ENCODE data around the gene SULT2A1.

SULT2A1 gene

DNA sequence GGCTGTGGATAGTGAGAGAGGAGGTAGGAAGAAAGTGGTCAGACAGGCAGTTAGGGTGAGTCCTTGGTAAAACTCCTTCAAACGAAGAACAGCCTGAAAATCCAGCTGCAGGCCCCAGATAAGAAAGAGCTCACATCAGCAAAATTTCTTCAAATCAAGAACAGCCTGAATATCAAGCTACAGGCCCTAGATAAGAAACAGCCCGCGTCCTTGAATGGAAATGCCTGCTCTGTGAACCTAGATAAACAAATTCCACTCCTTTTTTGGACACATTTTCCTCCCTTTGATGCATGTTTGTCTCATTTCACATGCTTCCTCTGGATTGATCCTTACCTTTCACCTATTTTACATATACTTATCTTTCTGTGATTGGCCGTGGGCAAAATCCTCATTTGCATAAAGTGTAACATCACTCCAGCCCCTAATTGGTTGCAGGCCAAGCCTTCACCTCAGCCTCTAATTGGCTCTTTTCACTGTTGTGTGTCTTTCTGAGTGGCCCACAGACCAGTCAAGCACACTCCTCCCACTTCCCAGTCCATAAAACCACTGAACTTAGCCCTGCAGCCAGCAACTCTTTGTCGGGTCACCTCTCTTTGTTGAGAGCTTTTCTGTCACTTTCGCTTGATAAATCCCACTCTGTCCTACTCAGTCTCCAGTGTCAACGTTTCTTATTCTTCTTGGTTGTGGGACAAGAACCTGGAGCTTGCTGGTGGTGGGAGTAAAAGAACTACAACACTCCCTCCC, 6.0 kb upstream of the SULT2A1 start:
- Histone ChIP-seq H4K20me1 (ENCODE audit: insufficient read depth, low read length, poor library complexity, severe bottlenecking) (no peaks in the 10 kb centered on the region), H3K36me3 (ENCODE audit: insufficient read depth, low read length) (no peaks in the 10 kb centered on the region), H3K27me3 (ENCODE audit: insufficient read depth, low read length, poor library complexity, severe bottlenecking) (no peaks in the 10 kb centered on the region), H3K4me3 (ENCODE audit: low read length, poor library complexity, severe bottlenecking) (no peak overlapping the region), H3K9ac (ENCODE audit: low read depth, low read length, poor library complexity, severe bottlenecking) (no peak overlapping the region), H3F3A (ENCODE audit: low read depth) (no peaks in the 10 kb centered on the region), H3K4me2 (ENCODE audit: low read depth, low read length, poor library complexity, severe bottlenecking) (no peak overlapping the region), H3K4me1 (ENCODE audit: insufficient read depth, low read length, poor library complexity, severe bottlenecking) (no peaks in the 10 kb centered on the region), H2AFZ (ENCODE audit: low read length) (no peak overlapping the region), H3K79me2 (ENCODE audit: insufficient read depth, low read length) (no peaks in the 10 kb centered on the region), H3K9me2 (replicated peaks; ENCODE audit: low read depth, low read length) (no peaks in the 10 kb centered on the region), H3K9me3 (ENCODE audit: insufficient read depth, low read depth, low read length) (no peaks in the 10 kb centered on the region)
- TF ChIP-seq, protein P1, sequence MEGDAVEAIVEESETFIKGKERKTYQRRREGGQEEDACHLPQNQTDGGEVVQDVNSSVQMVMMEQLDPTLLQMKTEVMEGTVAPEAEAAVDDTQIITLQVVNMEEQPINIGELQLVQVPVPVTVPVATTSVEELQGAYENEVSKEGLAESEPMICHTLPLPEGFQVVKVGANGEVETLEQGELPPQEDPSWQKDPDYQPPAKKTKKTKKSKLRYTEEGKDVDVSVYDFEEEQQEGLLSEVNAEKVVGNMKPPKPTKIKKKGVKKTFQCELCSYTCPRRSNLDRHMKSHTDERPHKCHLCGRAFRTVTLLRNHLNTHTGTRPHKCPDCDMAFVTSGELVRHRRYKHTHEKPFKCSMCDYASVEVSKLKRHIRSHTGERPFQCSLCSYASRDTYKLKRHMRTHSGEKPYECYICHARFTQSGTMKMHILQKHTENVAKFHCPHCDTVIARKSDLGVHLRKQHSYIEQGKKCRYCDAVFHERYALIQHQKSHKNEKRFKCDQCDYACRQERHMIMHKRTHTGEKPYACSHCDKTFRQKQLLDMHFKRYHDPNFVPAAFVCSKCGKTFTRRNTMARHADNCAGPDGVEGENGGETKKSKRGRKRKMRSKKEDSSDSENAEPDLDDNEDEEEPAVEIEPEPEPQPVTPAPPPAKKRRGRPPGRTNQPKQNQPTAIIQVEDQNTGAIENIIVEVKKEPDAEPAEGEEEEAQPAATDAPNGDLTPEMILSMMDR (conservative IDR thresholded peaks at IDR 0.05; ENCODE audit: low read length): no peak
- no peak for TF ChIP-seq EZH2phosphoT487 (IDR thresholded peaks at IDR 0.05; ENCODE audit: borderline replicate concordance)

DNA sequence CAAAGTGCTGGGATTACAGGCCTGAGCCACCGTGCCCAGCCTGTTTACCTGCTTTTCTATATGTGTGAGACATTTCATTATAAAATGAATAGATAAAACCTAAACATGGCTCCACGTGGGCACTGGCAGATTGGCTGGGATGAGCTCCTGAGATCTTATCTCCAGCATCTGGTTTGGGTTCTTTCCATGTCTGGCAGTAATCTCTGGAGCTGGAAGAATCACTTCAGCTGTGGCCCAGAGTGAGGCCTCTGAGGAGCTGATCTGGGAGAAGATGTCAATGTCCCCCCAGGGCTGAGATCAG, 5.5 kb upstream of the SULT2A1 start:
- Histone ChIP-seq H3K9me2 (replicated peaks; ENCODE audit: low read depth, low read length) (no peaks in the 10 kb centered on the region), H3K36me3 (ENCODE audit: insufficient read depth, low read length) (no peaks in the 10 kb centered on the region), H3K9me3 (ENCODE audit: insufficient read depth, low read depth, low read length) (no peaks in the 10 kb centered on the region), H3K4me2 (ENCODE audit: low read depth, low read length, poor library complexity, severe bottlenecking) (no peak overlapping the region), H3K4me3 (ENCODE audit: low read length, poor library complexity, severe bottlenecking) (no peak overlapping the region), H3K9ac (ENCODE audit: low read depth, low read length, poor library complexity, severe bottlenecking) (no peak overlapping the region), H3F3A (ENCODE audit: low read depth) (no peaks in the 10 kb centered on the region), H2AFZ (ENCODE audit: low read length) (no peak overlapping the region), H4K20me1 (ENCODE audit: insufficient read depth, low read length, poor library complexity, severe bottlenecking) (no peaks in the 10 kb centered on the region), H3K79me2 (ENCODE audit: insufficient read depth, low read length) (no peaks in the 10 kb centered on the region), H3K4me1 (ENCODE audit: insufficient read depth, low read length, poor library complexity, severe bottlenecking) (no peaks in the 10 kb centered on the region), H3K27me3 (ENCODE audit: insufficient read depth, low read length, poor library complexity, severe bottlenecking) (no peaks in the 10 kb centered on the region)
- no peak for TF ChIP-seq EZH2phosphoT487 (IDR thresholded peaks at IDR 0.05; ENCODE audit: borderline replicate concordance)
- TF ChIP-seq, protein P1 (conservative IDR thresholded peaks at IDR 0.05; ENCODE audit: low read length): no peak

DNA sequence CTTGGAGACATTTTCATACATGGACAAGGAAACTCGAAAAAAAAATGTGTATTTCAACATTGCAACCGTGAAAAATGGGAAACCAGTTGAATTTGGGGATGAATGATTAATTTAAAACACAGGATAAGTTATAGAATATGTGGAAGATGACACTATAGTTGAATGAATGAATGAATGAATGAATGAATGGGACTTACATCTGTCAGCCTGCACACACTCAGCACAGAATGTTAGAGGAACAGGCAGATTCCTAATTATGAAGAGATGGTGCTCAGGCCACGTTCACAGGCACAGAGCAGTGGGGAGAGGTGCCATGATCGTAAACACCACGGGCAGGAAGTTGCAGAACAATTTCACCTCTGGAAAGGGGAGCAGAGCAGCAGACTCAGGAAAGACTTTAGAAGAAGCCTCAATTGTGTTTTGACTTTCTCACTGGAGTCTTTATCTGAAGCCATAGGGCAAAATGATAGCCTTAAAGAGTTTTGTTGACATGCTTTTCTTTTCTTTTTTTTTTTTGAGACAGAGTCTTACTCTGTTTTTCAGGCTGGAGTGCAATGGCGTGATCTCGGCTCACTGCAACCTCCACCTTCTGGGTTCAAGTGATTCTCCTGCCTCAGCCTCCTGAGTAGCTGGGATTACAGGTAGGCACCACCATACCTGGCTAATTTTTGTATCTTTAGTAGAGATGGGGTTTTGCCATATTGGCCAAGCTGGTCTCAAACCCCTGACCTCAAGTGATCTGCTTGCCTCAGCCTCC, 4.9 kb upstream of the SULT2A1 start:
- no peaks in the 10 kb centered on the region for H3K36me3 ChIP-seq (ENCODE audit: insufficient read depth, low read length)
- no peaks in the 10 kb centered on the region for H3K9me3 ChIP-seq (ENCODE audit: insufficient read depth, low read depth, low read length)
- TF ChIP-seq, protein P1 (conservative IDR thresholded peaks at IDR 0.05; ENCODE audit: low read length): no peak
- no peak for TF ChIP-seq EZH2phosphoT487 (IDR thresholded peaks at IDR 0.05; ENCODE audit: borderline replicate concordance)
- no peak overlapping the region for H3K4me2 ChIP-seq (ENCODE audit: low read depth, low read length, poor library complexity, severe bottlenecking)
- H3K9me2 ChIP-seq (replicated peaks; ENCODE audit: low read depth, low read length): no peaks in the 10 kb centered on the region
- no peaks in the 10 kb centered on the region for H3K27me3 ChIP-seq (ENCODE audit: insufficient read depth, low read length, poor library complexity, severe bottlenecking)
- H3K4me3 ChIP-seq (ENCODE audit: low read length, poor library complexity, severe bottlenecking): no peak overlapping the region
- H2AFZ ChIP-seq (ENCODE audit: low read length): no peak overlapping the region
- H4K20me1 ChIP-seq (ENCODE audit: insufficient read depth, low read length, poor library complexity, severe bottlenecking): no peaks in the 10 kb centered on the region
- no peak overlapping the region for H3K9ac ChIP-seq (ENCODE audit: low read depth, low read length, poor library complexity, severe bottlenecking)
- no peaks in the 10 kb centered on the region for H3F3A ChIP-seq (ENCODE audit: low read depth)
- no peaks in the 10 kb centered on the region for H3K4me1 ChIP-seq (ENCODE audit: insufficient read depth, low read length, poor library complexity, severe bottlenecking)
- H3K79me2 ChIP-seq (ENCODE audit: insufficient read depth, low read length): no peaks in the 10 kb centered on the region
